Measurements from ENCODE around the gene FASTKD1.
"Not testable (repeated sequence)": the region's sequence is repeated elsewhere in the genome, so short reads cannot be mapped to it uniquely, and the experiment has no call there.

FASTKD1 gene

GRCh38 chr2:169582552-169583266 is 9.0 kb upstream of the FASTKD1 start:
- H3K36me3 Mint-ChIP-seq: peaks cover 28% of the 10 kb centered on the region
- not testable (repeated sequence) for DNase-seq (ENCODE audit: low spot score in 2 of 2); ATAC-seq; H3K4me3 Mint-ChIP-seq; H3K9me3 Mint-ChIP-seq; H3K27ac Mint-ChIP-seq
- peaks cover 16% of the 10 kb centered on the region for H3K4me1 Mint-ChIP-seq

- Mint-ChIP-seq H3K4me1 (peaks cover 3% of the 10 kb centered on the region), H3K27ac (no peak overlapping the region), H3K4me3 (no peak overlapping the region), H3K36me3 (peaks cover 2% of the 10 kb centered on the region), H3K9me3 (peaks cover 3% of the 10 kb centered on the region)
- ATAC-seq (no peak), DNase-seq (ENCODE audit: low spot score in 2 of 2) (no peak)
Observed at GRCh38 chr2:169579044-169579443, 5.4 kb upstream of the FASTKD1 start.

GRCh38 chr2:169575264-169575663 is 1.6 kb upstream of the FASTKD1 start:
- Mint-ChIP-seq H3K4me1 (peaks cover 19% of the 10 kb centered on the region), H3K36me3 (peaks cover 11% of the 10 kb centered on the region)
- not testable (repeated sequence) for H3K4me3 Mint-ChIP-seq; H3K9me3 Mint-ChIP-seq; ATAC-seq; H3K27ac Mint-ChIP-seq; DNase-seq (ENCODE audit: low spot score in 2 of 2)

- H3K4me1 Mint-ChIP-seq: peaks cover 24% of the 10 kb centered on the region
- not testable (repeated sequence) for ATAC-seq; H3K9me3 Mint-ChIP-seq; H3K27ac Mint-ChIP-seq; H3K4me3 Mint-ChIP-seq; DNase-seq (ENCODE audit: low spot score in 2 of 2)
- H3K36me3 Mint-ChIP-seq: peaks cover 18% of the 10 kb centered on the region
Observed at GRCh38 chr2:169574539-169574938, 874 bp upstream of the FASTKD1 start.

- H3K9me3 Mint-ChIP-seq: no peaks in the 10 kb centered on the region
- DNase-seq (ENCODE audit: low spot score in 2 of 2) (no peak), ATAC-seq (no peak)
- peak overlapping the region; percentile 94 for H3K27ac Mint-ChIP-seq
- H3K36me3 Mint-ChIP-seq: peaks cover 23% of the 10 kb centered on the region
- H3K4me1 Mint-ChIP-seq: peaks cover 24% of the 10 kb centered on the region
- peak overlapping the region; percentile 96 for H3K4me3 Mint-ChIP-seq
Observed at GRCh38 chr2:169573974-169574299, 272 bp upstream of the FASTKD1 start.

GRCh38 chr2:169572821-169573159 is 875 bp downstream of the FASTKD1 start:
- Mint-ChIP-seq H3K4me3 (peak overlapping the region; percentile 96), H3K36me3 (peaks cover 35% of the 10 kb centered on the region), H3K9me3 (no peaks in the 10 kb centered on the region), H3K27ac (peak overlapping the region; percentile 94), H3K4me1 (peaks cover 24% of the 10 kb centered on the region)
- DNase-seq (ENCODE audit: low spot score in 2 of 2) (no peak), ATAC-seq (no peak)

- peaks cover 24% of the 10 kb centered on the region for H3K4me1 Mint-ChIP-seq
- ATAC-seq (no peak), DNase-seq (ENCODE audit: low spot score in 2 of 2) (no peak)
- H3K36me3 Mint-ChIP-seq: peaks cover 40% of the 10 kb centered on the region
- H3K4me3 Mint-ChIP-seq: no peak overlapping the region
- no peak overlapping the region for H3K27ac Mint-ChIP-seq
- H3K9me3 Mint-ChIP-seq: no peaks in the 10 kb centered on the region
Observed at GRCh38 chr2:169572189-169572588, 1.5 kb downstream of the FASTKD1 start.

- Mint-ChIP-seq H3K36me3 (peaks cover 40% of the 10 kb centered on the region), H3K27ac (no peak overlapping the region), H3K4me3 (no peak overlapping the region), H3K9me3 (no peaks in the 10 kb centered on the region), H3K4me1 (peaks cover 24% of the 10 kb centered on the region)
- ATAC-seq (no peak), DNase-seq (ENCODE audit: low spot score in 2 of 2) (no peak)
Observed at GRCh38 chr2:169571571-169571970, 2.1 kb downstream of the FASTKD1 start.

- H3K9me3 Mint-ChIP-seq; H3K27ac Mint-ChIP-seq; DNase-seq (ENCODE audit: low spot score in 2 of 2); ATAC-seq; H3K4me3 Mint-ChIP-seq: not testable (repeated sequence)
- Mint-ChIP-seq H3K4me1 (peaks cover 24% of the 10 kb centered on the region), H3K36me3 (peaks cover 45% of the 10 kb centered on the region)
Observed at GRCh38 chr2:169570752-169571151, 2.9 kb downstream of the FASTKD1 start.

GRCh38 chr2:169569948-169570347 is 3.7 kb downstream of the FASTKD1 start:
- H3K36me3 Mint-ChIP-seq: peaks cover 53% of the 10 kb centered on the region
- no peak for ATAC-seq
- no peak overlapping the region for H3K4me3 Mint-ChIP-seq
- no peaks in the 10 kb centered on the region for H3K9me3 Mint-ChIP-seq
- no peak for DNase-seq (ENCODE audit: low spot score in 2 of 2)
- no peak overlapping the region for H3K27ac Mint-ChIP-seq
- H3K4me1 Mint-ChIP-seq: peaks cover 24% of the 10 kb centered on the region

- no peak for ATAC-seq
- peaks cover 74% of the 10 kb centered on the region for H3K36me3 Mint-ChIP-seq
- H3K4me1 Mint-ChIP-seq: peaks cover 7% of the 10 kb centered on the region
- no peak overlapping the region for H3K4me3 Mint-ChIP-seq
- no peaks in the 10 kb centered on the region for H3K9me3 Mint-ChIP-seq
- DNase-seq (ENCODE audit: low spot score in 2 of 2): no peak
- no peak overlapping the region for H3K27ac Mint-ChIP-seq
Observed at GRCh38 chr2:169565686-169566085, 8.0 kb downstream of the FASTKD1 start.

GRCh38 chr2:169562519-169562918 is 11.1 kb downstream of the FASTKD1 start:
- DNase-seq (ENCODE audit: low spot score in 2 of 2) (no peak), ATAC-seq (no peak)
- no peaks in the 10 kb centered on the region for H3K4me1 Mint-ChIP-seq
- no peaks in the 10 kb centered on the region for H3K9me3 Mint-ChIP-seq
- H3K36me3 Mint-ChIP-seq: peaks cover 63% of the 10 kb centered on the region
- no peak overlapping the region for H3K4me3 Mint-ChIP-seq
- H3K27ac Mint-ChIP-seq: no peak overlapping the region

GRCh38 chr2:169562084-169562483 is 11.6 kb downstream of the FASTKD1 start:
- not testable (repeated sequence) for H3K27ac Mint-ChIP-seq; DNase-seq (ENCODE audit: low spot score in 2 of 2); H3K4me1 Mint-ChIP-seq; H3K4me3 Mint-ChIP-seq; ATAC-seq; H3K9me3 Mint-ChIP-seq
- peaks cover 65% of the 10 kb centered on the region for H3K36me3 Mint-ChIP-seq

- Mint-ChIP-seq H3K27ac (no peak overlapping the region), H3K4me3 (no peak overlapping the region), H3K9me3 (no peaks in the 10 kb centered on the region), H3K36me3 (peaks cover 73% of the 10 kb centered on the region), H3K4me1 (no peaks in the 10 kb centered on the region)
- DNase-seq (ENCODE audit: low spot score in 2 of 2) (no peak), ATAC-seq (no peak)
Observed at GRCh38 chr2:169561364-169561763, 12.3 kb downstream of the FASTKD1 start.

- DNase-seq (ENCODE audit: low spot score in 2 of 2) (no peak), ATAC-seq (no peak)
- H3K9me3 Mint-ChIP-seq: no peaks in the 10 kb centered on the region
- H3K27ac Mint-ChIP-seq: no peak overlapping the region
- H3K36me3 Mint-ChIP-seq: peaks cover 81% of the 10 kb centered on the region
- peaks cover 6% of the 10 kb centered on the region for H3K4me1 Mint-ChIP-seq
- no peak overlapping the region for H3K4me3 Mint-ChIP-seq
Observed at GRCh38 chr2:169546756-169547155, 26.9 kb downstream of the FASTKD1 start.

- DNase-seq (ENCODE audit: low spot score in 2 of 2) (no peak), ATAC-seq (no peak)
- Mint-ChIP-seq H3K27ac (no peak overlapping the region), H3K4me1 (peaks cover 6% of the 10 kb centered on the region), H3K4me3 (no peak overlapping the region), H3K36me3 (peaks cover 75% of the 10 kb centered on the region), H3K9me3 (no peaks in the 10 kb centered on the region)
Observed at GRCh38 chr2:169542433-169542832, 31.2 kb downstream of the FASTKD1 start.

- Mint-ChIP-seq H3K9me3 (no peaks in the 10 kb centered on the region), H3K4me1 (no peaks in the 10 kb centered on the region), H3K36me3 (peaks cover 73% of the 10 kb centered on the region), H3K4me3 (no peak overlapping the region), H3K27ac (no peak overlapping the region)
- DNase-seq (ENCODE audit: low spot score in 2 of 2): no peak
- ATAC-seq: no peak
Observed at GRCh38 chr2:169540146-169540545, 33.5 kb downstream of the FASTKD1 start.

Data from stimulated activated effector memory CD8-positive, alpha-beta T cell treated with anti-CD3 and anti-CD28 coated beads, Interleukin-12 subunit alpha, Interleukin-12 subunit beta, amount 100 ng/mL, for 72 hours (primary cell).